Stimulated activated CD8-positive, alpha-beta memory T cell treated with anti-CD3 and anti-CD28 coated beads, Interleukin-4, amount 100 ng/mL, for 1 hour (primary cell): ENCODE measurements around the gene DNAH14.
"Not testable (repeated sequence)": the region's sequence is repeated elsewhere in the genome, so short reads cannot be mapped to it uniquely, and the experiment has no call there.

ENCODE experiments used
- DNase-seq, 2 donors: peaks; one replicate each; pipeline ENCODE4 v3.0.0-alpha.2; 2020; ENCODE audit warnings: low read depth in 2 of 2, low spot score in 1 of 2

DNAH14 gene

GRCh38 chr1:224991550-224991949 lies 62.1 kb downstream of the DNAH14 start:
- DNase-seq: not testable (repeated sequence)

DNA sequence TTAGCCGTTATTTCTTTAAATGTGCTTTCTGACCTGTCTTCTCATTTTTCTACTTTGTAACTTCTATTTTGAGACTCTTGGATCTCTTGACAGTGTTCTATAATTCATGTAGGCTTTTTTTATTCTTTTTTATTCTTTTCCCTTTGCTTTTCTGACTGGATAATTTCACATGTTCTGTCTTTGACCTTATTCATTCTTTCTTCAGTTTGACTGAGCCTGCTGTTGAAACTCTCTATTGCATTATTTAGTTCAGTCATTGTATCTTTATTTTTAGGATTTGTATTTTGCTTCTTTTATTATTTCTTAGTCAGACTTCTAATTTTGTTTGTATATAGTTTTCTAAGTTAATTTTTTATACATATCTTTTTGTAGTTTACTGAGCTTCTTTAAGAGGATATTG lies 66.1 kb downstream of the DNAH14 start:
- DNase-seq: no peak

GRCh38 chr1:224996266-224996665 lies 66.8 kb downstream of the DNAH14 start:
- no peak for DNase-seq

DNA sequence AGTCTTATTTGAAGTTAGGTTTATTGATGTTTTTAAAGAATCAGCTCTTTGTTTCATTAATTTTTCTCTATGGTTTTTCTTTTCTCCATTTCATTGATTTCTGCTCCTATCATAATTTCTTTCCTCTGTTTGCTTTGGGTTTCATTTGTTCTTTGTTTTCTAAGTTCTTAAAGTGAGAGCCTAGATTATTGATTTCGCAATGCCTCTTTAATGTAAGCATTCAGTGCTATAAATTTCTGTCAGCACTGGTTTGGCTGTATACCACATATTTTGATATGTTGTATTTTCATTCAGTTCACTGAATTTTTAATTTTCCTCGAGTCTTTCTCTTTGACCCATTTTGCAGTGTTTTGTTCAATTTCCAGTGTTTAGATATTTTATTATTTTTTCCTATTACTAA lies 68.7 kb downstream of the DNAH14 start:
- DNase-seq: no peak

DNA sequence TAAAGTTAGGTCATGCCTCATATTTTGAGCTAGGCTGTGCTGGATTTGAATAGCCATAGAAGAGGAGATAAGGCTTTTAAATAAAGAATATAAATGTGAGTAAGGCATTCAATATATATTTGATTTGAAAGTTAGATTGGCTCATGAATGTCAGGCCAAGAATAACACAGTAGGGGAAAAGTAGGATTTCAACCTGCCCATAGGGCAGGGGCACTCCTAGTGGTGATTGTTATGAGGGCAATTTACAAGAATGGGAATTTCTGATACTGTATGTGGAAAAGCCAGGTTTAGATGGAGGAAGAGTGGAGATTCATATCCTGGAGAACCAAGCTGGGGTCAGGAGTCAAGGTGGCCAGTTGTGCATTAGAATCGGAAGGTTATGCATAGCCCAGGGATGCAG lies 74.9 kb downstream of the DNAH14 start:
- no peak for DNase-seq

GRCh38 chr1:225006352-225006751 lies 76.9 kb downstream of the DNAH14 start:
- not testable (repeated sequence) for DNase-seq

DNA sequence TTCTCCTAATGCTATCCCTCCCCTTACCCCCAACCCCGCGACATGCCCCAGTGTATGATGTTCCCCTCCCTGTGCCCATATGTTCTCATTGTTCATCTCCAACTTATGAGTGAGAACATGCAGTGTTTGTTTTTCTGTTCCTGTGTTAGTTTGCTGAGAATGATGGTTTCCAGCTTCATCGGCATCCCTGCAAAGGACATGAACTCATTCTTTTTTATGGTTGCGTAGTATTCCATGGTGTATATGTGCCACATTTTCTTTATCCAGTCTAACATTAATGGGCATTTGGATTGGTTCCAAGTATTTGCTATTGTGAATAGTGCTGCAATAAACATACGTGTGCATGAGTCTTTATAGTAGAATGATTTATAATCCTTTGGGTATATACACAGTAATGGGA lies 78.6 kb downstream of the DNAH14 start:
- DNase-seq: not testable (repeated sequence)

- DNase-seq: no peak
Observed at GRCh38 chr1:225021037-225021436, 91.6 kb downstream of the DNAH14 start.

- DNase-seq: no peak
Observed at GRCh38 chr1:225026701-225027100, 97.2 kb downstream of the DNAH14 start.

GRCh38 chr1:225036441-225036840 lies 107.0 kb downstream of the DNAH14 start:
- not testable (repeated sequence) for DNase-seq

- DNase-seq: no peak
Observed at GRCh38 chr1:225042263-225042662, 112.8 kb downstream of the DNAH14 start.

GRCh38 chr1:225044258-225044657 lies 114.8 kb downstream of the DNAH14 start:
- DNase-seq: no peak

- DNase-seq: no peak
Observed at GRCh38 chr1:225049594-225049993, 120.1 kb downstream of the DNAH14 start.

DNA sequence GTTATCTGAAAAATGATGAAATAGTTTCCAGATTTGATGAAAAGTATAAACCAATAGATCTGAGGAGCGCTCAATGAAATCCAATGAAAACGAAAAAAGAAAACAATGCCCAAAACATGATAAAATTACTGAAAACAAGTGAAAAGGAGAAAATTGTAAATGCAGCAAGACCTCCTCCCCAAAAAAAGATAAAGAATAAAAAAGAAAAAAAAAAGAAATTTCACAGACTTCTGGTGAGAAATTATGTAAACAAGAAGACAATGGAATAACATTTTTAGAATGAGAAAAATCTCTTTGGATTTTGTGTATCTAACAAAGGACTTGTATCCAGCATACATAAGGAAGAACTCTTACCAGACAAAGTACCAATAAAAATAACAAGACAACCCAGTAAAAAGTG lies 134.2 kb downstream of the DNAH14 start:
- DNase-seq: no peak

DNA sequence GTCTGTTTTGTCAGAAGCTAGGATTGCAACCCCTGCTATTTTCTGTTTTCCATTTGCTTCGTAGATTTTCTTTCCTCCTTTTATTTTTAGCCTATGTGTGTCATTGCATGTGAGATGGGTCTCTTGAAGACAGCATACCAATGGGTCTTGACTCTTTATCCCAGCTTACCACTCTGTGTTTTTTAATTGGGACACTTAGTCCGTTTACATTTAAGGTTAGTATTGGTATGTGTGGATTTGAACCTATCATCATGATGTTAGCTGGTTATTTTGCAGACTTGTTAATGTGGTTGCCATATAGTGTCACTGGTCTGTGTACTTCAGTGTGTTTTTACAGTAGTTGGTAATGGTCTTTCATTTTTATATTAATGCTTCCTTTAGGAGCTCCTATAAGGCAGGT lies 141.5 kb downstream of the DNAH14 start:
- no peak for DNase-seq

DNA sequence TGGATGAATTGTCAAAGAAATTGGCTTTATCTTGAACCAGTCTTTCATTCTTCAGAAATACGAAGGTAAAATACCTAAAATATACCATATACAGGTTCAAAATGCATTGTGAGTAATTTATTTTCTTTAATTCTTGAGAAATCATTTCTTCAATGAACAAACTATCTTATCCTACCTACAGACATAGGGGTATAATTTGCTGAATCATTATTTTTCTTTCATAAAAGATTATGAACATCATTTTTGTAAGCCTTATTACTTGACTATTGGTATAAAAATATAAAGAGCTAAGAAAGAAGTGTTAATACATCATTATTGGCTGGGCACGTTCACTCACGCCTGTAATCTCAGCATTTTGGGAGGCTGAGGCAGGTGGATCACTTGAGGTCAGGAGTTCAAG lies 167.7 kb downstream of the DNAH14 start:
- no peak for DNase-seq

- DNase-seq: no peak
Observed at GRCh38 chr1:225111000-225111399, 181.5 kb downstream of the DNAH14 start.

- no peak for DNase-seq
Observed at GRCh38 chr1:225113265-225113664, 183.8 kb downstream of the DNAH14 start.

DNA sequence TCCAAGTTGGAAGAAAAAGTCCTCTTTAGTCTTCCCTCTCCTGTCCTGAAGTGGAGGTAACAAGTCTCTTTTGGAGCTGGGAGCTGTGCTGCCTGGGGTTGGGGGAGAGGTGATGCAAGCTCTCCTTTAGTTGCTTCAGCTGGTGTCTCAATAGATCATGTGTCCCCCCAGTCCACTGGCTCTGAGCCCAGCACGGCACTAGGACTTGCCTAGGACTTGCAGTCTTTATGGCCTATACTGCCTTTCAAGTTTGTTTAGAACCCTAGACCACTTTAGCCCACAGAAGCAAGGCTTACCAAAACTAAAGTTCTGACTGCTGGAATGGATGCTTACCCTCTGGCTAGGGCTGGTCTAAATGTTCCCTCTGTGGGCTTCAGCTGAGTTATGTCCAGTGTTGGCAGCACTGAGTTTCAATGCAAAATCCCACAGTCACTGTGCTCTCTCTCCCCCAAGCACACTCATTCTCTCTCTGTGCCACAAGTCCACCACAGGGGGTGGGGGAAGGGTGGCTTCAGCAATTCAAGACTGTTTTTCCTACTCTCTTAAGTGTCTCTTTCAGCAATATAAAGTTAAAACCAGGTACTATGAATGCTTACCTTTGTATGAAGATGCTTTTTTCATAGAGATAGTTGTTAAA lies 185.0 kb downstream of the DNAH14 start:
- DNase-seq: no peak

DNA sequence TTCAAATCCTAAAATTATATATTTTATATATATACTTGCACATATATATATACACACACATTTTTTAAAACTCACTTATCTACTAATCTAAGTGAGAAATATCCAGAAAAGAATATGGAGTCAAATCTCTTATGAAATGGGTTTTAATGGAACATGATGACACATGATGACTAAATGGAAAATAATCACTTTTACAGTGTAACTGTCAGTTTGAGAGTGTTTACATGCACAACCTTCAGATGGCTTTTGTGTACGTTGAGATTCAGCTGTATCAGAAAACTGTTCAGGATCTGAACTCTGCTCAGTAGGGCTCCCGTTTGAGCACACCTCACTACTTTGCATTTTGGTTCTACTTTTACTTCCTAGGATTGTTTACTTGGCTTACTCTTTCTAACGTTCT lies 189.8 kb downstream of the DNAH14 start:
- no peak for DNase-seq

- DNase-seq: no peak
Observed at GRCh38 chr1:225121095-225121494, 191.6 kb downstream of the DNAH14 start.

DNA sequence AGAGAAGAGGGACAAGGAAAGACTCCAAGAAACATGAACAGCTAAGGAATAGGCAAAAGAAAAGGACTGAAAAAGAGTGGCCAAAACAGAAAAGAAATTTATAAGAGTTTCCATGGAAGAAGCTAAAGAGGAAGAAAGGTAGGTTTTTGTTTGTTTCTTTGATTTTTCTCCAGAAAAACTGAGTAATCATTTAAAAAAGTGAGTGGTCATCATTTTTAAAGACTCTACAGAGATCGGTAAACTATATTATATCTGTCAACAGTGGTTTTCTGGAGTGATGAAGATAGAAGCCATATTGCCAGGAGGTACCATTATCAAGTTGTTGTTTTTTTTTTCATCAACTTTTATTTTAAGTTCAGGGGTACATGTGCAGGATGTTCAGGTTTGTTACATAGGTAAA lies 202.4 kb downstream of the DNAH14 start:
- DNase-seq: no peak

GRCh38 chr1:225137976-225138375 lies 208.5 kb downstream of the DNAH14 start:
- no peak for DNase-seq

- no peak for DNase-seq
Observed at GRCh38 chr1:225143001-225143400, 213.5 kb downstream of the DNAH14 start.
